Endothelial cell of umbilical vein (primary cell): Measurements from ENCODE around the gene SPATA2L. TPM values are rescaled to one million over a fixed set of nuclear protein-coding genes. Genes with fewer than 3 reads are reported as not detected.

Experiments used
- BruUV-seq: library from RNA; stranded (reverse); fragments of 400-500 nt; replicated peaks from 2 replicates; lab custom pipeline; 2021; lab: Mats Ljungman, UMichigan
- CTCF ChIA-PET: fragments of 300-600, 350-600 bp; sonication (Branson Sonifier 250); formaldehyde crosslinking; loops from one replicate; lab custom pipeline; 2021; ENCODE audit warnings: antibody characterized with exemption, inconsistent platforms; lab: Charles Lee
- POLR2A ChIA-PET: fragments of 300-600, 350-600 bp; sonication (Branson Sonifier 250); formaldehyde crosslinking; loops from one replicate; lab custom pipeline; 2021; ENCODE audit warnings: antibody characterized with exemption, inconsistent platforms; lab: Charles Lee
- DNase-seq: peaks from one replicate; pipeline ENCODE4 v3.0.0-alpha.2; 2011; ENCODE audit warnings: low read depth, low spot score
- FAIRE-seq: peaks from 2 replicates; lab custom pipeline; 2011; peaks lifted over from hg19 to GRCh38; lab: Jason Lieb, UNC
- H2AFZ ChIP-seq: 2 replicates; pipeline ENCODE4 v1.6.0; 2012; ENCODE audit warnings: low read depth, low read length, control low read depth, inconsistent platforms
- H3K27ac ChIP-seq: 2 replicates; pipeline ENCODE4 v1.5.1; 2011; ENCODE audit warnings: low read depth, mild to moderate bottlenecking, control low read depth, low read length, moderate library complexity; ENCODE audit not compliant: insufficient read depth
- H3K27me3 ChIP-seq, 2 experiments: 2 replicates each; pipeline versions ENCODE4 v1.6.0 to v1.6.1; 2011; ENCODE audit warnings: low read length in 2 of 2, mixed read lengths in 1 of 2; ENCODE audit not compliant: control insufficient read depth in 2 of 2, insufficient read depth in 2 of 2
- H3K36me3 ChIP-seq, 2 experiments: 2 replicates in 1 of 2; 3 replicates in 1 of 2; pipeline ENCODE4 v1.5.1; 2011; ENCODE audit warnings: low read length in 2 of 2, mild to moderate bottlenecking in 1 of 2, moderate library complexity in 1 of 2; ENCODE audit not compliant: control insufficient read depth in 2 of 2, insufficient read depth in 2 of 2; ENCODE audit errors: extremely low read depth in 1 of 2
- H3K4me1 ChIP-seq: 3 replicates; pipeline ENCODE4 v1.5.1; 2011; ENCODE audit warnings: mild to moderate bottlenecking, low read length; ENCODE audit not compliant: control insufficient read depth, insufficient read depth; ENCODE audit errors: extremely low read depth
- H3K4me2 ChIP-seq: 2 replicates; pipeline ENCODE4 v1.6.1; 2011; ENCODE audit warnings: low read length, control low read depth, mixed read lengths; ENCODE audit not compliant: insufficient read depth
- H3K4me3 ChIP-seq, 3 experiments: fragments of 200-600 bp in 1 of 3; sonication (generic), shearing (Covaris generic) in 1 of 3; replicated peaks in 1 of 3; 2 replicates each; pipeline ENCODE4 v1.5.1; 2011 to 2016; ENCODE audit warnings: control low read depth in 3 of 3, low read length in 3 of 3, mild to moderate bottlenecking in 2 of 3, inconsistent platforms in 1 of 3, low read depth in 1 of 3, moderate library complexity in 1 of 3; ENCODE audit not compliant: insufficient read depth in 1 of 3
- H3K79me2 ChIP-seq: 2 replicates; pipeline ENCODE4 v1.6.0; 2012; ENCODE audit warnings: low read length, inconsistent platforms; ENCODE audit not compliant: control insufficient read depth, insufficient read depth
- H3K9ac ChIP-seq: replicated peaks from 2 replicates; pipeline ENCODE3; 2011; ENCODE audit warnings: low read length, control low read depth; ENCODE audit not compliant: insufficient read depth; ENCODE audit errors: extremely low read depth
- H3K9me1 ChIP-seq: replicated peaks from 3 replicates; pipeline ENCODE4 v1.6.0; 2011; ENCODE audit warnings: mild to moderate bottlenecking, low read length; ENCODE audit not compliant: control insufficient read depth, insufficient read depth; ENCODE audit errors: extremely low read depth
- H3K9me3 ChIP-seq: replicated peaks from 2 replicates; pipeline ENCODE4 v1.5.1; 2012; ENCODE audit warnings: low read length, inconsistent platforms; ENCODE audit not compliant: control insufficient read depth, insufficient read depth
- H4K20me1 ChIP-seq: replicated peaks from 2 replicates; pipeline ENCODE3; 2011; ENCODE audit warnings: mild to moderate bottlenecking, low read length; ENCODE audit not compliant: control insufficient read depth, insufficient read depth; ENCODE audit errors: extremely low read depth
- EZH2 ChIP-seq: IDR thresholded peaks from 2 replicates; pipeline ENCODE4 v1.6.1; 2012; ENCODE audit warnings: borderline replicate concordance, low read depth, mild to moderate bottlenecking, moderate library complexity, low read length, inconsistent platforms; ENCODE audit not compliant: severe bottlenecking
- FOS ChIP-seq: IDR thresholded peaks from 2 replicates; pipeline ENCODE4 v1.6.1; 2011; ENCODE audit warnings: mild to moderate bottlenecking, low read length, moderate library complexity, borderline replicate concordance; ENCODE audit not compliant: insufficient read depth
- GATA2 ChIP-seq: IDR thresholded peaks from 2 replicates; pipeline ENCODE4 v1.7.0; 2011; ENCODE audit warnings: low read depth, mild to moderate bottlenecking, moderate library complexity, mixed read lengths, low read length; ENCODE audit not compliant: insufficient read length, insufficient read depth
- JUN ChIP-seq: IDR thresholded peaks from 2 replicates; pipeline ENCODE4 v1.6.1; 2011; ENCODE audit warnings: borderline replicate concordance, low read depth; ENCODE audit not compliant: insufficient read length, insufficient read depth
- MYC ChIP-seq: IDR thresholded peaks from one replicate; pipeline ENCODE4 v1.6.1; 2011; ENCODE audit warnings: mild to moderate bottlenecking, low read depth, low read length
- POLR2A ChIP-seq: IDR thresholded peaks from 2 replicates; pipeline ENCODE4 v1.6.1; 2012; ENCODE audit warnings: low read depth, mild to moderate bottlenecking, control low read depth, low read length
- POLR2AphosphoS5 ChIP-seq: IDR thresholded peaks from 2 replicates; pipeline ENCODE4 v1.6.1; 2012; ENCODE audit warnings: low read depth, mild to moderate bottlenecking, control low read depth, low read length, moderate library complexity; ENCODE audit not compliant: insufficient read depth
- dilution Hi-C: fragments of 300-500 bp; cut with MboI; formaldehyde crosslinking; loops from one replicate; pipeline ENCODE4 v1.15.0; 2019; ENCODE audit warnings: low sequenced_read_pairs; ENCODE audit not compliant: extremely low pct_ligation_motif_present
- intact Hi-C: fragments of 100-400 bp; cut with micrococcal nuclease; formaldehyde crosslinking; loops from one replicate; pipeline ENCODE4 v1.10.0; 2022
- polyA plus RNA-seq, 4 experiments: library from polyadenylated mRNA; depleted of rRNA in 3 of 4; stranded (reverse) in 3 of 4; unstranded in 1 of 4; fragments of >200 nt; gene quantifications; 2 replicates each; pipeline versions ENCODE4 v1.2.1 to v1.2.3, GENCODE V29; 2011 to 2012; ENCODE audit warnings: missing spikeins in 1 of 4
- total RNA-seq: library from RNA; stranded (reverse); gene quantifications from 2 replicates; pipeline ENCODE4 v1.2.3, GENCODE V29; 2021
- TF ChIP-seq, protein P1 (sequence below): IDR thresholded peaks from 2 replicates; pipeline ENCODE4 v1.6.1; 2011; ENCODE audit not compliant: insufficient read depth, insufficient read length
- TF ChIP-seq, protein P2 (sequence below), 2 donors: IDR thresholded peaks; 1 replicate in 1 of 2; 2 replicates in 1 of 2; pipeline ENCODE4 v1.5.1; 2011; ENCODE audit warnings: low read length in 2 of 2, mild to moderate bottlenecking in 2 of 2, moderate library complexity in 2 of 2, control low read depth in 1 of 2, inconsistent platforms in 1 of 2, low read depth in 1 of 2; ENCODE audit not compliant: insufficient read depth in 1 of 2; ENCODE audit errors: extremely low read depth in 1 of 2

The SPATA2L gene
- total and polyA plus RNA-seq, 2 donors (not counting 3 experiments of a cell fraction or from before 2014, with no cell fraction given) = 7.3 to 7.4 TPM

DNA sequence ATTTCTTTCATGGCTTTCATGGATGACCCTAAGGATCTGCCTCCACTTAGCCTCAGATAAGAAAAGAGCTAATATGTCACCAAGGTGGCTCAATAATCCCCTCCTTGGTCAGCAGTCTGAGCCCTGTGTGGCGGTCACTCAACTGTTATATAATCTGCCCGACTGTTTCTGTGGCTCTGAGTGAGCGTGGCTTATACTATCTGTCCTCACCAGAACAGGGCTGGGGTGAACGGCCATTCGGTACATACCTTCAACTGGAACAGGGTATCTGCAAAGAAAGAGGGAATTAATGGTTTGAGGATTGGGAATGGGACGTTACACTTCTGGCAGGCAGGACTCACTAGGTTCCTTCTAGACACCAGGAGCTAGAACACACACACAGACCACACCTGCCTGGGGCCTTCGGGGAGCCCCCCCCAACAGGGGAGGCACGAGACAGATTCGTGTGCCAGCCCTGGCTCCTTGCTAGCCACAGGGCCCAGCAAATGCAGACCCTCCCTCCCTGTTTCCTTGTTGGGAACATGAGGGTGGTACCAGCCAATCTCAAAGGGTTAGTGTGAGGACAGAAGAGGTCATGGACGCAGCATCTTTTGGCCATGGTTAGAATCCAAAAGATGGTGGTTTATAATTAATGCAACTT lies 47.7 kb downstream of the SPATA2L start:
- H3K27ac ChIP-seq = no peak overlapping the region
- H3K4me1 ChIP-seq = peaks cover 12% of the 10 kb centered on the region
- H3K9me3 ChIP-seq = no peaks in the 10 kb centered on the region
- dilution Hi-C loops = no loop called here
- H2AFZ ChIP-seq = no peak overlapping the region
- intact Hi-C loops = no loop called here
- no peak for TF ChIP-seq JUN
- no peak for TF ChIP-seq GATA2
- TF ChIP-seq POLR2A = no peak
- no peak for TF ChIP-seq POLR2AphosphoS5
- TF ChIP-seq, protein P1, sequence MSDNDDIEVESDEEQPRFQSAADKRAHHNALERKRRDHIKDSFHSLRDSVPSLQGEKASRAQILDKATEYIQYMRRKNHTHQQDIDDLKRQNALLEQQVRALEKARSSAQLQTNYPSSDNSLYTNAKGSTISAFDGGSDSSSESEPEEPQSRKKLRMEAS = no peak
- TF ChIP-seq, protein P2, sequence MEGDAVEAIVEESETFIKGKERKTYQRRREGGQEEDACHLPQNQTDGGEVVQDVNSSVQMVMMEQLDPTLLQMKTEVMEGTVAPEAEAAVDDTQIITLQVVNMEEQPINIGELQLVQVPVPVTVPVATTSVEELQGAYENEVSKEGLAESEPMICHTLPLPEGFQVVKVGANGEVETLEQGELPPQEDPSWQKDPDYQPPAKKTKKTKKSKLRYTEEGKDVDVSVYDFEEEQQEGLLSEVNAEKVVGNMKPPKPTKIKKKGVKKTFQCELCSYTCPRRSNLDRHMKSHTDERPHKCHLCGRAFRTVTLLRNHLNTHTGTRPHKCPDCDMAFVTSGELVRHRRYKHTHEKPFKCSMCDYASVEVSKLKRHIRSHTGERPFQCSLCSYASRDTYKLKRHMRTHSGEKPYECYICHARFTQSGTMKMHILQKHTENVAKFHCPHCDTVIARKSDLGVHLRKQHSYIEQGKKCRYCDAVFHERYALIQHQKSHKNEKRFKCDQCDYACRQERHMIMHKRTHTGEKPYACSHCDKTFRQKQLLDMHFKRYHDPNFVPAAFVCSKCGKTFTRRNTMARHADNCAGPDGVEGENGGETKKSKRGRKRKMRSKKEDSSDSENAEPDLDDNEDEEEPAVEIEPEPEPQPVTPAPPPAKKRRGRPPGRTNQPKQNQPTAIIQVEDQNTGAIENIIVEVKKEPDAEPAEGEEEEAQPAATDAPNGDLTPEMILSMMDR (IDR thresholded peaks at IDR 0.05; ENCODE audit: extremely low read depth in 1 of 2, insufficient read depth in 1 of 2, low read depth in 1 of 2, low read length in 2 of 2) = no peak
- no peak for TF ChIP-seq MYC
- TF ChIP-seq EZH2 = no peak
- TF ChIP-seq FOS = no peak
- no peak overlapping the region for H3K9ac ChIP-seq
- no peaks in the 10 kb centered on the region for H3K27me3 ChIP-seq
- no peak for DNase-seq
- H3K9me1 ChIP-seq = no peaks in the 10 kb centered on the region
- BruUV-seq = no TSS peak
- POLR2A ChIA-PET = no interaction called here
- no peak overlapping the region for H3K4me3 ChIP-seq
- CTCF ChIA-PET = interaction anchor here (2.0 kb wide), 1 partner anchor 39 kb away, joined by 5 read pairs; no protein-coding TSS in a partner anchor
- no peak overlapping the region for H3K4me2 ChIP-seq
- H3K79me2 ChIP-seq = peaks cover 38% of the 10 kb centered on the region
- peaks cover 0 to 13% of the 10 kb centered on the region in 2 experiments for H3K36me3 ChIP-seq
- no peaks in the 10 kb centered on the region for H4K20me1 ChIP-seq
- FAIRE-seq = no peak
